ENCODE results near the gene TGFB1.

- TF ChIP-seq CTCF (IDR thresholded peaks at IDR 0.05; ENCODE audit: poor library complexity, severe bottlenecking): no peak
- TF ChIP-seq REST (IDR thresholded peaks at IDR 0.05; ENCODE audit: borderline replicate concordance): no peak
- TF ChIP-seq EZH2 (IDR thresholded peaks at IDR 0.05; ENCODE audit: borderline replicate concordance, insufficient read depth, low read length, poor library complexity, severe bottlenecking): no peak
- no peak for TF ChIP-seq POLR2AphosphoS5 (IDR thresholded peaks at IDR 0.05)
- no peak for TF ChIP-seq RAD21 (conservative IDR thresholded peaks at IDR 0.05)
- TF ChIP-seq EP300 (conservative IDR thresholded peaks at IDR 0.05; ENCODE audit: poor library complexity, severe bottlenecking): no peak
- TF ChIP-seq MXI1 (conservative IDR thresholded peaks at IDR 0.05; ENCODE audit: poor library complexity, severe bottlenecking): no peak
- TF ChIP-seq SMC3 (conservative IDR thresholded peaks at IDR 0.05; ENCODE audit: poor library complexity): no peak
- no peak for TF ChIP-seq TAF1 (IDR thresholded peaks at IDR 0.05; ENCODE audit: low read depth)
These were observed 9.6 kb downstream of the TGFB1 start for GRCh38 chr19:41344162-41344561.

Data from neural cell (in vitro differentiated cells).